Activated CD8-positive, alpha-beta memory T cell treated with anti-CD3 and anti-CD28 coated beads, Interleukin-2, amount 50 U/mL, for 1 hour (primary cell): ENCODE data around the gene RSPH3.
"Not testable (repeated sequence)": the region's sequence is repeated elsewhere in the genome, so short reads cannot be mapped to it uniquely, and the experiment has no call there.

Source experiments
- DNase-seq: peaks from one replicate; pipeline ENCODE4 v3.0.0-alpha.2; 2020; ENCODE audit errors: extremely low read depth

Gene RSPH3, protein sequence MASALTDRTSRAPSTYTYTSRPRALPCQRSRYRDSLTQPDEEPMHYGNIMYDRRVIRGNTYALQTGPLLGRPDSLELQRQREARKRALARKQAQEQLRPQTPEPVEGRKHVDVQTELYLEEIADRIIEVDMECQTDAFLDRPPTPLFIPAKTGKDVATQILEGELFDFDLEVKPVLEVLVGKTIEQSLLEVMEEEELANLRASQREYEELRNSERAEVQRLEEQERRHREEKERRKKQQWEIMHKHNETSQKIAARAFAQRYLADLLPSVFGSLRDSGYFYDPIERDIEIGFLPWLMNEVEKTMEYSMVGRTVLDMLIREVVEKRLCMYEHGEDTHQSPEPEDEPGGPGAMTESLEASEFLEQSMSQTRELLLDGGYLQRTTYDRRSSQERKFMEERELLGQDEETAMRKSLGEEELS

DNA sequence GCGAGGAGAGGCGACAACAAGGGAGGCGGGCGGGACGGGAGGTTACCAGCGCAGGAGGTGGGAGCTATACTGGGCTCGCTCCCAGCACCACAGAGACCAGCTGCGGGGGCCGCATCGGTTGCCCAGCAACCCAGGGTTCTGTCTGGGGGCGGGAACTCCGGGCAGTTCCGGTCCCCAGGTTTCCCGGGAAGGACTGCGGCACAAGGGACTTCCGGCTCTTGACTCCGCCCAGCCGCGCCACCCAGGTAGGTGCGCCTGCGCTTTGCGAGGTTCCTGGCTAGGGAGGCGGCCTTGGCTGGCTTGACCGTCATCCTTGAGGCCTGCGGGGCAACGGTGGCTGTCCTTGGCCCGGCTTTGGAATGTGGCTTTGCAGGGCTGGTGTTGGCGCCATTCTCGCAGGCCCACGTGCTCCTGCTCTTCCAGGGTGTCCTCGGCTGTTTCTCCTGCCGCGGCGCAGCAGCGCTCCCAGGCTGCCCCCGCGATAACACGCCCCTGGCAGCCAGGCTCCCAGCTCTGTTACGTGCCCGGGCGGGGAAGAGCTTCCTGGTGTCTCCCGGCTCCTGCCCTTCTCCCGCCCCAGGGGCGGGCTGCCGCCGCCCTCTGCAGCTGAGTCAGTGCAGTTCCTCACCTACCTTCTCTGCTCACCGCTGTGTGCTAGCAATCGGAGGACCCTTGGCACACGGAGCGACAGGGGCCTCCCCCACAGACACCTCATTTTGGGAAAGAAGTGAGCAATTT, at the start of gene RSPH3:
RSPH3 (minus strand) TSS at position 537 of the 738 bp plus-strand sequence. CDS start 652 bp downstream, outside the sequence.
- peak; percentile 73 for DNase-seq

DNA sequence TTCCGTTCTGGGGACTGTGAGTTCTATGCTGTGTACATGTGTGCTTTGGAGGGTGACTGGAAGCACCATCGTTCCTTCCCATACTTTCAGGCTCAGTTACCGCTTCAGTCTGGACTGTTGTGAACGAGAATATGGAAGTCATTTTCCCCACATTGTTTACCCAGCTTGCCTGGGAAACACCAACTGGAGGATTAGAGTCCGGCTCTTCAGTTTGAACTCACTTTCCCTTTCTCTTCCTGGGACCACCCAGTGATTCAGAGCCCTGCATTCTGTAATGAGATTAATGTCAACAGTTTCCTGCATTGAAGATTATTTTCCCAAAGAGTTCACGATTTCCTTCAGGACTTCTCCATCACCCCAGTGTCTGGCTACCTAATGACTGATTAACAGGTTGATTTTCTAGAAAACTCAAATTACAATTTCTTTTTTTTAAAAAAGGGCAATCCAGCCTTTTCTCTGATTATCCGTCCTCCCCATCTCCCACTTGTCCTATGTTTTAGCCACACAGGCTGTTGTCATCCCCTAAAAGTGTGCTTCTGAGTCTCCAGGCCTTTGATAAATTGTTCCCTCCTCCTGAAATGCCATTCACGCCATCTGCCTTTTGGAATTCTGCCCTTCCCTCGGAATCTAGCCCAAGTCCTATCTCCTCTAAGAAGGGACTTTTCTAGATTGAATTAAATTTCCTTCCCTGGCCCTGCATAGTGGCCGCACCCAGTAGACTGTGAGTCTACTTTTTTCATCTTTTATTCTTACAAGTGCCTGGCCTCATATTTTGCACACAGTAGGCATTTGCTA, 48.1 kb upstream of the RSPH3 start:
- no peak for DNase-seq

DNA sequence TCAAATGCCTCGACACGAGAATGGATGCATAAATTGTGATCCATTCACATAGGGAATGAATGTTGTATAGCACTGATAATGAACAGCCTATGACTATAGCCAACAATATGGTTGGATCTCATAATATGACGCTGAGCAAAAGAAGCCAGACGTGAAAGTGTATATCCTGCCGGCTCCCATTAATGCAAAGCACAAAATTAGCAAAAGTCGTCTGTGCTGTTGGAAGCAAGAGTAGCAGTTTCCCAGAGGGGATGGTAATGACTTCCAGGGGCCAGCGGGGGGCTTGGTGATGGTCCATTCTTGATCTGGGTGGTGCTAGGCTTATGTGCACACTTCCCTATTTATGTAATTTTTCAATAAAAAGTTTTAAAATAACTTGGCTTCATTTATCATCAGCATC, 45.8 kb upstream of the RSPH3 start:
- no peak for DNase-seq

DNA sequence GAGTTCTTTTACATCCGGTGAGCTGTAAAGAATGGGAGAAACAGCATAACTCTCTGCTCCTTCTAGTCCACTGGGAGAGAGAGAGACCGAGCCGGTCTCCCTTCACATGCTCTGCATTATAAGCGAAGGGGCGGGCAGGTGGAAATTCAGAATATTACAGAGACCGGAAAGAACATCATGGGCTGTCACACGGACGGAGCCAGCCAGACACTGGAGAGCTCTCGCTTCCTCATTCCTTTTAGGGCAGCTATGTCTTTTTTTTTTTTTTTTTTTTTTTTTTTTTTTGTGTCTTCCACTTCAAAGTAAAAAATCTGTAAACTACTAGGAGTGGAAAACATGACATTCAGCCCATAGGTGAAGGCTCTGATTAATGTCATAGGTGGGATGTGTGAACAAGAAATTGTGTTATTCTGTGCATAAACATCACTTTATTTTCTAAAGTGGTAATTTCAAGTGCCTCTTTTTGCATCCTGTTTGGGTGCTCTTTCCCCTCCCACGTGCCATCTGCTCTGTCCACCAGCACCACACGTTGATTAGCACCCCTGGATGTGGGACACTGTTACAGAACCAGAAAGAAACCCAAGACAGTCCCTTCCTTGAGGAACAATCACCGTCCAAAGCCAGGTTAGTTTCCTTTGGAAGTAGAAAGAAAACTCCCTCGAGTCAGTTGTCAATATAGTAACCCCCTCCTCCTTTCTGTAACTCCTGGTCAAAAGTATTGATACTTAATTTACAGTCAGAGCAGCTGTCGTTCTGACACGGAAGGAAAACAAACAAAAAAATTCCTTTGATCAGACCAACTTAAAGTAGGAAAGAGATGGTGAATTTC, 45.1 kb upstream of the RSPH3 start, which contains the start of gene TAGAP:
TAGAP (minus strand) TSS at position 93 of the 829 bp plus-strand sequence. CDS start 845 bp downstream, outside the sequence.
- DNase-seq, result peak; percentile 89

DNA sequence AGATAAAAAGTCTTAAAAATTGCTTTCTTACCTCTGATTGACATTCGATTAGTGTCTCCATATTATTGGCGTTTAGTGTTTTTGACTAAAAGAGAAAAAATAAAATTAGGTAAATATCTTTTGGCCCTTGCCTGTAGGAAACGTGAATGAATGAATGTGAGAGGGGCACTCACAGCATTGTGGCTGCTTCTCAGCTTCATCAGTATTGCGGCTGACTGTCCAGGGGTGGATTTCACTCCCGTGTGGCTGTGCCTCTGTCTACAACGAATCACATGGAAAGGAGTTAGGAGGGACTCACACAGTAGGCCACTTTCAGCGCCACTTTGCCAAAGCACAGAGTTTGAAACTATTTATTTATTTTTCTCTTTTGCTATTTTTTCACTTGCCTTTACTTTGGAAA, 43.9 kb upstream of the RSPH3 start:
- DNase-seq, result no peak

DNA sequence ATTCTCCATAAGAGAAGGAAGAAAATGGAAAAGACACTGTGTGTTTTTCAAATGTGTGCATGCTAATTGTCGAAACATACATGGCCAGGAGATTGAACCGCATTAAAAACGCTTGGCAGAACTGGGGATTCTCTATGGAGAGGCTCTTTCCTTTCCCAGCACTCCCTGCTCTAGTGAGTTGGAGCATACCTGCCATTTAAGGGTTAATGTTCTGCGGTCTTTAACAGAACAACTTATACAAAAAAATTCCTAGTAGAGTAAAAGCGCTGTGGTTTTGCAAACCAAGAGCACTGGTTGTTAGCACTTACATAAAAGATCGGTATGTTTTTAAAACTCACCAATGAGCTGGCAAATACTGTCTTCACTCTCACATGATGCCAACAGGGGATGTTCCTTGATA, 43.2 kb upstream of the RSPH3 start:
- no peak for DNase-seq

DNA sequence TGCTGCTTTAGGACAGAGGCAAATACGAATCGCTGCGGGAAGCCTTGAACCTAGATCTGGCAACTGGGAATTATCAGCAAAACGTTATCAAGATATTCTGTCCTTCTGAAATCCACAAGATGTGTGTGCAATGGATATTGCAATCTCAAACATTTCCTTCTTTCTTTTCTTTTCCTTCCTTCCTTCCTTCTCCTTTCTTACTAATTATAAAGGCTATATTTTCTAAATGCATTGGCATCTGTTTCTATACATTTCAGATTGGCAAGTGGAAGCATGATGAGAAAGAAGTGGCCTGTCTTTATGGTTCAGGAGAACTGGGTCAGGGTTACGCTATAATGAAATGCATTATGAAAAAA, 42.8 kb upstream of the RSPH3 start:
- no peak for DNase-seq

DNA sequence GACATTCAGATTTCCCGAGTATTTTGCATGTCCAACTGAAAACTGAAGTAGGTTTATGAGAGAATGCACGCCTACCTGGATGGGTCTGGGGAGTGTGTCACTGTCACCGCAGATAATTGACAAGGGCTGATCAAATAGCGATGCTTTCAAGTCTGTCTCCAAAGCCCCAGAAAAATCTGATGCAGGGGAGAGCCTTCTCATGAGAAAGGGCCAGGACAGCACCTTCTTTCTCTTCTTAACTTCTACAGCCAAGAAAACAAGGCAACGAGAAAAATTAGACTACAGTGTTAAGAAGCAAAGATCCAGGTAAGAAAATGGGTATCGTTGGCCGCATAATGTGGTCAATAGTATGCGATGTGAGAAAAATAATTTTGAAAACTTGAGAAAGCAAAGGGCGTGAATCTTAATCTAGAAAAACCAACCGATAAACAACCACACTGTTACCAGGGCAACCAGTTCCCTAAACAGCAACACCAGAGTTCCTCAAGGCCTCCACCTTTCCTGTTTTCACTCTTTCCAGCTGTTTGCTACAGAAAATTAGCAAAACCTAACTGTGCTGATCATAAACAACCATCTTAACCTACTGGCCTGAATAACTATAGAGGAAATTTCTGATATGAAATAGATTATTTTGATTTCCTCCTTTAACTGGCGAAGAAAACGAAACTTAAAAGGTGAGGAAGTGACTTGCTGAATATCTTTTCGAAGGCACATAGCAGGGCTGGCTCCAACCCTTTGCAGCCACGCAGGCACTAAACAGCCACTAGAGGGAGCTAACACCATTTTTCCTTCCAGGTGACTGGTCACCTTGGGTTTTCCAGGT, 42.2 kb upstream of the RSPH3 start:
- peak; percentile 50 for DNase-seq

DNA sequence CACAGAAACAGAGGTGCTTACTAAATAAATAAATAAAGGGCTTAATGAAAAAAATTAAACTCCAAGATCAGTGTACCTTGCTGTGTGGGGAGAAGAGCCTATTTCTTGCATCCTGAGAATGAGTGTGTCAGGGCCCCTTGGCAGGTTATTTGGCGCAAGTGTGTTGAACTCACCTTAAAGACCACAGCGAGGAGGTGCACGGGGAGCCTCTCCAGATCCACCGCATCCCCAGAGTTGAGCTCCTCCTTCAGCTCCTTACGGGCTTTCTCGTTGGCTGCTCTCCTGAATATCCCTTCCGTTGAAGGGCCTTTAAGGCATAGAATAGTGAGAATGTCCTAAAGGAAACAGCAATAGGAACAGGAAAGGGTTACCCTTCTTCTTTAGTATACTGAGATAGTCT, 41.2 kb upstream of the RSPH3 start:
- DNase-seq, result no peak

DNA sequence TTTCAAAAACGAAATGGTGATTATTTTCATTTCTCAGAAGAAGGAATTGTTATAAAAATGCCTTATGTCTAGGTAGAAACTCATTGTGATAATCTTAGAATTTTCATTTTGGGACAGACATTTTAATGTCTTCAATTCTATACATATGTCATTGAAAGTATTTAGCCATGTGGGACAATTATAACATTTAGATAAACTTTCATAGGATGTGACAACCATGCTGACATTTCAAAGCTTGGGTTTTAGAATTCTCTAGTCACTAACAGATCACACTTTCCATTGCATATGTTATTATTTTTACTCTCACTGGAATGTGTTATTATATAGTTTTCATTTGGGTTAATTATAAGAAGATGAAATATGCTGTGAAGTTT, 39.9 kb upstream of the RSPH3 start:
- DNase-seq, result no peak

DNA sequence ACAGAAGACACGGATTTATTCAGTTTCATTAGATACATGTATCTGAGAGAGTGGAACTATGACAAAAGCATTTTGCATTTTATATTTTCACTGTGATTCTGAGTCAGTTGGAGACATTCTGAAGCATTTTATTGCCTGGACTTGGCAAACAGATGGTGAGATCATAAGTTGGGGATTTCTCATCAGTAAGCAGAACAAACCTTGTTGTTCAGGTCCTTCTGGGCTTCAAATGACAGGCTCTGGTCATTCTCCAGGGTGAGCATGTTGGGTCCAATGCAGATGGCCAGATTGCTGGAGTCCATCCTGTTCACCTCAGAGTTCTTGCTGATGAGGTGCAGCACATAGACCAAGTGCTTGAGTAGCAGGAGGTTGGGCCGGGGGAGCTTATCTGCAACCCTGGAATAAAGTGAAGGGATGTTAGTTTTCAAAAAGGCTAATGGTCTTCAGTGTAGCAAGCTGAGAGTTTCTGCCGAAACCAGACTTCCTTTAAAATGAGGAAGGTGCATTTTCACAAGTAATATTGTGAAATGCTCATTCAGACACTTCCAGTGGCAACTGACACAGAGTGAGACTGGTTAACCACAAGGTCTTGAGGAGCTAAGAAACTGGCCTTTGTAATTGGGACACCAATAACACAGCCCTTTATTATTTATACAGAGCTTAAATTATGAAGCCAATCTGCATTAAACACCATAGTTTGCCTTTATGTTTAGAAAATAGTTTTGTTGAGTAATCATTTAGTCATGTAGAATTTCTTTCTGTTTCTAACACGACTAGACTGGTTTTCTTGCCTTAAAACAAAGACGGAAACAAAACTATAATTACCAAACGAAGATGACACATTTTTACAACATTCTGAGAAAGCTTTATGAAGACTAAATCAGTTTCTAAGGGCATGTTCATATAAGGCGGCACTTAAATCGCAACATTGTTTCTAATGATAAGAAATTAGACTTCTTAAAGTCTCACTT, 39.2 kb upstream of the RSPH3 start:
- DNase-seq, result no peak

DNA sequence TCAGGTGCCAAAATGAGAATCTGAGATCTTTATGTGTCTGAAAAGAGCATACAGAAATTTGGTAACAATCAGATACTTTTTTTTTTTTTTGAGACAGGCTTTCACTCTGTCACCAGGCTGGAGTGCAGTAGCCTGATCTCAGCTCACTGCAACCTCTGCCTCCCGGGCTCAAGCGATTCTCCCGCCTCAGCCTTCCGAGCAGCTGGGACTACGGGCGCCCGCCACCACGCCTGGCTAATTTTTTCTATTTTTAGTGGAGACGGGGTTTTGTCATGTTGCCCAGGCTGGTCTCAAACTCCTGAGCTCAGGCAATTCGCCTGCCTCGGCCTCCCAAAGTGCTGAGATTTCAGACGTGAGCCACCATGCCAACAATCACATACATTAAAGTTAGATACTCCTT, 38.3 kb upstream of the RSPH3 start:
- DNase-seq, result not testable (repeated sequence)

DNA sequence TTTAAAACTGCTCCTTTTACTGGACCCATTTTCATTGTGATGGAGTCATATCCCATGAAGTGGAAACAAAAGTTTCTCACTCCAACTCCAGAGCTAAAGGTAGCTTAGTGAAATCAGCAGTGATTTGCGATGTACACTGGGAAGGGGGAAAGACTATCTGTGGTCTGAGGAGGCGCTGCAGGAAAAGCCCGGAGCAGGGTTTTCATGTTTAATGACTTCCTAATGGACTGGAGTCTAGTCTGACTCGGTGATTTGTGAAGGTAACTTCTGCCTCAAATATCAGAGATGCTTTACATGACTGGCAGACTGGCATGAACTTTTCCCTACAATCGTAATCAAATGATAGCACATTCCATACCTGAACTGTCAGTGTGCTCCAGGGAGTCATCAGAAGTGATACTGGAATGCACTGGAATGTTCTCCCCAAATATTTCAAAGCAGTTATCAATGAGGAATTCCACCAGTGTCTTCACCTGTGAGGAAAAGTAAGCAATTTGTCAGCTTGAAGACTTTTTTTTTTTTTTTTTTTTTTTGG, 37.8 kb upstream of the RSPH3 start:
- DNase-seq, result no peak

DNA sequence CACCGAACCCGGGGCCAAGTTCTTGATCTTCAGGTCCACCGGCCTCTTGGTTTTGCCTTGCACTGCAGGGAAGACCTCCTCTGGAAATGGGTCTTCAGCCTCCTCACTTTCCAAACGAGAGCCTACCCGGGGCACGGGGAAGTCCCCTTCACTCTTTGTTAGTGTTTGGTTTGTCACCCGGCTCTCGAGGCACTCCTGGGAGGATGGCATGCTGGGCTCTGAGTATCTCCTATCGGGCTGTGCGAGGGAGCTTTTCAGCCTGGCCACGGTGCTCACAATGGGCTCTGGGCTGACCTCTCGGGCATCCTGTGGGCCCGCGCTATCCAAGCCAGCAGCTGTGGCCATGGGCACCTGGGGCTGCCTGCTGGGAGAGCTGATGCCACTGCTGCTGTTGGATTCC, 36.7 kb upstream of the RSPH3 start:
- no peak for DNase-seq

DNA sequence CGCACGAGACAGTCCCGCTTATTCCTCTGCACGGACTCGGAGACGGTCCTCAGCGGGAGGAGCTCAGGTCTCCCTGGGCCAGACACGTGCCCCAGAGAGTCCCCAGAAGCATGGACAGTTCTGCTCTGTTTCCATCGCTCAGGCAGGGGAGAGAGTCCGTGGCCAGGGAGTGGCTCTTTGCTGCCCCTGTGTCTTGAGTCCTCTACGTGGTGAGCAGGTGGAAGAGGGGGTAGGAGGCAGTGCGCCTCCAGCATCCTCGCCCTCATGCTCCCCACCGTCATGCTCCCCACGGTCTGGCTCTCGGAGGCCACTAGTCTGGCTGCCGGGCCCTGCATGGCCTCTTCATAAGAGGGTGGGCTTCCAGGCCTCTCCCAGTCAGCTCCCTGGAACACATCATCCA, 35.9 kb upstream of the RSPH3 start:
- DNase-seq, result no peak

DNA sequence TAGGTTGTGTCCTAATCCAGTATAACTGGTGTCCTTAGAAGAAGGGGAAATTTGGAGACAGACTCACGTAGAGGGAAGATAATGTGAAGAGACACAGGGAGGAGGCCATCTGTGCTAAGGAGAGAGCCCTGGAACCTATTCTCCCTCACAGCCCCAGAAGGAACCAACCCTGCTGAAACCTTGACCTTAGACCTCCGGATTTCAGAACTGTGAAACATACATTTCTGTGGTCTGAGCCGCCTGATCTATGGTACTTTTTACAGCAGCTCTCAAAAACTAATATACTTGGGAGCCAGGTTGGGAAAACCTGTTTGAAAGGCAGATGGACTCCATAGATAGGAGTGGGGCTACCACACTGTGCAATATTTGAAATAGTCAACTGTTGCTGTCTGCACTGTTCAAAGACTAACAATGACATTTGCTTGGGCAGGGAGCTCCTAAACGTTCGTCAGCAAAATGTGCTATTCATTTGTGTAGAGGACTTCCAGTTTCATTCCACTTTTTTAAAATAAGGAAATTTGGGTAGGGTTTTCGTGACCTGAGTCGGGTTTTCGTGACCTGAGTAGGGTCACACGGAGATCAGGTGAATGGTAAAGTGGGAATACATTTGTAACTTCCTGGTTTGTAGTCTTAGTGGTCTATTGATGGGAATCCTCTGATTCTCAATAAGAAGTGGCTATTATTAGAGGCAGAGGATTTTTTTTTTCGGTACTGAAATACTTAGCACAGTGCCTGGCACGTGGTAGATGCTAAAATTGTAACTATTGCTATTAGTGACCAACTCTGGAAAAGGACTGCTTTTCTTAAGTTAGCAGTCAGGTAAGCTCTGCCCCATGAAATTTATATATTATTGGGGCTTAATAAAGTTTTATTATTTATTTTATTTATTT, 33.4 kb upstream of the RSPH3 start:
- DNase-seq, result no peak

DNA sequence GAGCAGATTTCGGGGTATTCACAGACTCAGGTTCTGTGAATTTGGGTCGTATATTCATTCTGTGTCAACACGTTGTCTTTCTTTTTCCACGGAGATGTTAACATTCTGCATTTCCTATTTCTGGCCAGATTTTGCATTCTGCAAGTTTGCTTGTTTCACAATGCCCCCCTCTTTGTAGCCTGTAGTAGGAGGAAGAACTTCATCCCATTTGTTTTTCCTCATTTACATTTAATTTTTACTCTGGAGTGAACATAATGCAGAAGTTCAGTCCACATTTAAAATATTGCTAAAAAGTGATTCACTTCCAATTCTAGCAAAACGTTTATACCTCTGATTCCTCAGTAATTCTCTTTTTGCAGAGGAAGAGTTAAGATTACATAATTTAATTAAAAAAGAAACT, 31.8 kb upstream of the RSPH3 start:
- DNase-seq, result no peak

DNA sequence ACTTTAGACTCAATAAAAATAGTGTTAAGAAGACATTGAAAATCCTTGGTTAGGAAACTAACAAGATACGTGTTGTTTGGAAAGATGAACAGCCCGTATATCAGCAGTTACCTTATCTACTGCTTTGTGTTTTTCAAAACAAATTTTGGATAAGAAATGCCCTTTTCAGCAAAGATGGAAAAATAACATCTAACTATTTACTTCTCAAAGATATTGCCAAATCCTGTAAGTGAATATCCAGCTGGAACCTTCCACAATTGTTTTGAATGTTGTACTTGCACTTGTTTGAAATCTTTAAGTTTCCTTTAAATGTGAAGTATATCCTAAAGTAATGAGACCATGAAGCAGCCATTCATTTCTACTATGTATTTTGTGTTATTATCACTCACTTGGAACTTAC, 30.2 kb upstream of the RSPH3 start:
- DNase-seq, result no peak
